H9 (cell line): ENCODE measurements around the gene TTC12. TPM values are rescaled to one million over a fixed set of nuclear protein-coding genes. Genes with fewer than 3 reads are reported as not detected.

ENCODE experiments used
- DNase-seq: peaks from one replicate; pipeline ENCODE4 v3.0.0-alpha.2; 2017
- H2AFZ ChIP-seq: one replicate; pipeline ENCODE4 v1.6.1; 2013; ENCODE audit warnings: mild to moderate bottlenecking, low read length, control low read depth, moderate library complexity
- H2AK5ac ChIP-seq: 2 replicates; pipeline ENCODE4 v1.6.1; 2013; ENCODE audit warnings: low read length, control low read depth, mixed read lengths; ENCODE audit not compliant: insufficient read length
- H2BK120ac ChIP-seq: one replicate; pipeline ENCODE4 v1.6.1; 2013; ENCODE audit warnings: low read depth, mild to moderate bottlenecking, low read length, control low read depth, inconsistent platforms; ENCODE audit not compliant: poor library complexity, severe bottlenecking
- H2BK12ac ChIP-seq: 2 replicates; pipeline ENCODE4 v1.6.1; 2013; ENCODE audit warnings: low read length, control low read depth, mixed read lengths, low read depth; ENCODE audit not compliant: insufficient read length
- H2BK15ac ChIP-seq: 2 replicates; pipeline ENCODE4 v1.6.1; 2013; ENCODE audit warnings: low read depth, low read length, control low read depth
- H2BK20ac ChIP-seq: one replicate; pipeline ENCODE4 v1.6.1; 2013; ENCODE audit warnings: low read depth, mild to moderate bottlenecking, low read length, control low read depth, inconsistent platforms; ENCODE audit not compliant: poor library complexity, severe bottlenecking
- H2BK5ac ChIP-seq: 2 replicates; pipeline ENCODE4 v1.6.1; 2013; ENCODE audit warnings: low read length, control low read depth, mixed read lengths; ENCODE audit not compliant: insufficient read length
- H3K14ac ChIP-seq: 2 replicates; pipeline ENCODE4 v1.6.1; 2013; ENCODE audit warnings: low read length, control low read depth; ENCODE audit not compliant: insufficient read depth
- H3K18ac ChIP-seq: 2 replicates; pipeline ENCODE4 v1.6.1; 2013; ENCODE audit warnings: low read depth, mild to moderate bottlenecking, mixed read lengths, low read length, control low read depth; ENCODE audit not compliant: insufficient read length
- H3K23ac ChIP-seq: 2 replicates; pipeline ENCODE4 v1.6.1; 2013; ENCODE audit warnings: low read length, control low read depth, mixed read lengths, low read depth; ENCODE audit not compliant: insufficient read length
- H3K23me2 ChIP-seq: 2 replicates; pipeline ENCODE4 v1.6.1; 2013; ENCODE audit warnings: low read depth, mild to moderate bottlenecking, mixed read lengths, low read length, control low read depth; ENCODE audit not compliant: insufficient read length, poor library complexity, severe bottlenecking
- H3K27ac ChIP-seq: 2 replicates; pipeline ENCODE4 v1.5.1; 2013; ENCODE audit warnings: low read length, control low read depth, mixed read lengths, low read depth; ENCODE audit not compliant: insufficient read length
- H3K27me3 ChIP-seq: 2 replicates; pipeline ENCODE4 v1.6.1; 2013; ENCODE audit warnings: low read length, control low read depth, inconsistent platforms; ENCODE audit not compliant: insufficient read depth
- H3K4ac ChIP-seq: 2 replicates; pipeline ENCODE4 v1.6.1; 2013; ENCODE audit warnings: low read depth, mild to moderate bottlenecking, control low read depth, inconsistent platforms, low read length, moderate library complexity
- H3K4me1 ChIP-seq: 2 replicates; pipeline ENCODE4 v1.6.1; 2013; ENCODE audit warnings: low read length, control low read depth, inconsistent platforms; ENCODE audit not compliant: insufficient read depth
- H3K4me2 ChIP-seq: 2 replicates; pipeline ENCODE4 v1.6.1; 2013; ENCODE audit warnings: low read length, control low read depth, mixed read lengths; ENCODE audit not compliant: insufficient read length, insufficient read depth
- H3K56ac ChIP-seq: 2 replicates; pipeline ENCODE4 v1.6.1; 2013; ENCODE audit warnings: low read depth, mild to moderate bottlenecking, mixed read lengths, low read length, control low read depth; ENCODE audit not compliant: insufficient read length
- H3K79me1 ChIP-seq: 2 replicates; pipeline ENCODE4 v1.6.1; 2013; ENCODE audit warnings: low read depth, mild to moderate bottlenecking, moderate library complexity, low read length, control low read depth, inconsistent platforms; ENCODE audit not compliant: insufficient read depth, poor library complexity, severe bottlenecking
- H3K79me2 ChIP-seq: 2 replicates; pipeline ENCODE4 v1.6.1; 2013; ENCODE audit warnings: low read length, control low read depth, inconsistent platforms; ENCODE audit not compliant: insufficient read depth
- H3K9ac ChIP-seq: 2 replicates; pipeline ENCODE4 v1.6.1; 2013; ENCODE audit warnings: low read length, control low read depth, mixed read lengths; ENCODE audit not compliant: insufficient read length; ENCODE audit errors: extremely low read depth
- H3K9me3 ChIP-seq: one replicate; pipeline ENCODE4 v1.6.1; 2013; ENCODE audit warnings: low read depth, low read length, inconsistent platforms; ENCODE audit not compliant: control insufficient read depth
- H3T11ph ChIP-seq: one replicate; pipeline ENCODE4 v1.6.1; 2013; ENCODE audit warnings: mild to moderate bottlenecking, low read length, control low read depth, inconsistent platforms
- H4K20me1 ChIP-seq: one replicate; pipeline ENCODE4 v1.6.1; 2013; ENCODE audit not compliant: control insufficient read depth, insufficient read length, insufficient read depth
- H4K5ac ChIP-seq: 2 replicates; pipeline ENCODE4 v1.6.1; 2013; ENCODE audit warnings: low read depth, mild to moderate bottlenecking, mixed read lengths, low read length, control low read depth; ENCODE audit not compliant: insufficient read length
- H4K8ac ChIP-seq: replicated peaks from 2 replicates; pipeline ENCODE4 v1.6.1; 2013; ENCODE audit warnings: low read length, control low read depth, mixed read lengths, low read depth; ENCODE audit not compliant: insufficient read length
- H4K91ac ChIP-seq: 2 replicates; pipeline ENCODE4 v1.6.1; 2013; ENCODE audit warnings: low read depth, mild to moderate bottlenecking, moderate library complexity, mixed read lengths, low read length, control low read depth; ENCODE audit not compliant: insufficient read length
- H3K27ac Mint-ChIP-seq, 3 experiments: 2 replicates in 2 of 3; 3 replicates in 1 of 3; pipeline ENCODE4 v1.8.0; 2020 to 2021; ENCODE audit warnings: mixed read lengths in 3 of 3, mild to moderate bottlenecking in 1 of 3, moderate library complexity in 1 of 3
- H3K27me3 Mint-ChIP-seq: 2 replicates; pipeline ENCODE4 v1.8.0; 2021; ENCODE audit warnings: low read depth, mild to moderate bottlenecking, moderate library complexity, mixed read lengths
- H3K36me3 Mint-ChIP-seq, 3 experiments: 2 replicates in 2 of 3; 3 replicates in 1 of 3; pipeline ENCODE4 v1.8.0; 2020 to 2021; ENCODE audit warnings: low read depth in 3 of 3, mixed read lengths in 3 of 3; ENCODE audit not compliant: insufficient read depth in 1 of 3
- H3K4me1 Mint-ChIP-seq, 2 experiments: 2 replicates each; pipeline ENCODE4 v1.8.0; 2020; ENCODE audit warnings: mixed read lengths in 2 of 2
- H3K4me3 Mint-ChIP-seq, 2 experiments: 2 replicates in 1 of 2; 3 replicates in 1 of 2; pipeline ENCODE4 v1.8.0; 2020 to 2021; ENCODE audit warnings: mild to moderate bottlenecking in 2 of 2, mixed read lengths in 2 of 2, moderate library complexity in 1 of 2
- H3K9me3 Mint-ChIP-seq, 2 experiments: 2 replicates in 1 of 2; 3 replicates in 1 of 2; pipeline ENCODE4 v1.8.0; 2020; ENCODE audit warnings: mild to moderate bottlenecking in 2 of 2, mixed read lengths in 2 of 2, moderate library complexity in 1 of 2
- CTCF ChIP-seq: fragments of 200-600 bp; sonication (generic); conservative IDR thresholded peaks from 3 replicates; pipeline ENCODE4 v1.8.0; 2021; ENCODE audit warnings: antibody characterized with exemption, mild to moderate bottlenecking
- WGBS: extraction: QIAGEN DNeasy Blood & Tissue Kit; methylation state at CpG from one replicate; pipeline ENCODE4 v1.1.7; 2013; ENCODE audit warnings: missing lambda C conversion rate, low lambda C conversion rate, mixed read lengths; ENCODE audit not compliant: insufficient read length; ENCODE audit errors: extremely low coverage; 5-methylcytosine and 5-hydroxymethylcytosine counted together
- total RNA-seq: library from RNA; stranded (reverse); gene quantifications from 2 replicates; pipeline ENCODE4 v1.2.1, GENCODE V29; 2021

Gene TTC12
- total RNA-seq, 1 experiment from 2014 or later, result 8.3 TPM

- Histone ChIP-seq H4K20me1 (no peaks in the 10 kb centered on the region), H2BK20ac (no peak overlapping the region), H4K91ac (no peak overlapping the region), H3K56ac (no peak overlapping the region), H2AFZ (no peak overlapping the region), H2BK15ac (no peak overlapping the region), H4K8ac (no peak overlapping the region), H3K9me3 (no peaks in the 10 kb centered on the region), H2BK5ac (no peak overlapping the region), H3K4me1 (no peaks in the 10 kb centered on the region), H4K5ac (no peak overlapping the region), H3K9ac (no peak overlapping the region), H3K14ac (no peak overlapping the region), H3K4me2 (no peak overlapping the region), H3K18ac (no peak overlapping the region), H3K27ac (no peak overlapping the region), H2BK12ac (no peak overlapping the region), H2AK5ac (no peak overlapping the region), H3K23me2 (no peaks in the 10 kb centered on the region), H3K79me1 (no peaks in the 10 kb centered on the region), H2BK120ac (no peak overlapping the region), H3K4ac (no peak overlapping the region), H3K79me2 (no peaks in the 10 kb centered on the region), H3T11ph (no peak overlapping the region), H3K23ac (no peak overlapping the region), H3K27me3 (no peaks in the 10 kb centered on the region)
- WGBS, result no CpG with 5 or more reads among the region's 9 CpGs
- H3K27me3 Mint-ChIP-seq, result peaks cover 12% of the 10 kb centered on the region
- H3K27ac Mint-ChIP-seq, result no peak overlapping the region
- H3K9me3 Mint-ChIP-seq, result no peaks in the 10 kb centered on the region
- no peak for DNase-seq
- no peak overlapping the region for H3K4me3 Mint-ChIP-seq
- H3K36me3 Mint-ChIP-seq, result no peaks in the 10 kb centered on the region
- peaks cover 10 to 23% of the 10 kb centered on the region in 2 experiments for H3K4me1 Mint-ChIP-seq
- no peak for TF ChIP-seq CTCF
These were observed 93.8 kb downstream of the TTC12 start for GRCh38 chr11:113408206-113408605.
